Epithelial cell of esophagus (primary cell): ENCODE data around the gene GNB1.

Source experiments
- DNase-seq: peaks from one replicate; pipeline ENCODE4 v3.0.0; 2010; ENCODE audit warnings: low read depth
- H3K4me3 ChIP-seq: 2 replicates; pipeline ENCODE4 v1.5.1; 2011; ENCODE audit warnings: mild to moderate bottlenecking, low read length, control low read depth
- CTCF ChIP-seq: IDR thresholded peaks from 2 replicates; pipeline ENCODE4 v1.5.1; 2011; ENCODE audit warnings: low read depth, mild to moderate bottlenecking, low read length, control low read depth, inconsistent platforms; ENCODE audit not compliant: insufficient read depth; ENCODE audit errors: missing control alignments

GNB1 gene

DNA sequence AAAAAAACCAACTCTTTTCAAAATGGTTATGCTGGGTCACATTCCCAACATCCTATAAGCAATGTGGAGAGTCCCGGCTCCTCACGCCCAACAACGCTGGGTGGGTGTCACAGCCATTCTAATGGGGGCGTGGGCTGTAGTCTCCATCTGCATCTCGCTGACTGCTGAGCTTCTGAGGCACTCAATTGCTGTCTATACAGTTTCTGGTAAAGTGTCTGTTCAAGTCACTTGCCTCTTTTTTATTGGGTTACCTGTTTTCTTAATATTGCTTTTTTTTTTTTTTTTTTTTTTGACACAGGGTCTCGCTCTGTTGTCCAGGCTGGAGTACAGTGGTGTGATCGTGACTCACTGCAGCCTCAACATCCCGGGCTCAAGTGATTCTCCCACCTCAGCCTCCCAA is 54.8 kb downstream of the GNB1 start:
- no peak overlapping the region for H3K4me3 ChIP-seq
- no peak for TF ChIP-seq CTCF
- DNase-seq: no peak

DNA sequence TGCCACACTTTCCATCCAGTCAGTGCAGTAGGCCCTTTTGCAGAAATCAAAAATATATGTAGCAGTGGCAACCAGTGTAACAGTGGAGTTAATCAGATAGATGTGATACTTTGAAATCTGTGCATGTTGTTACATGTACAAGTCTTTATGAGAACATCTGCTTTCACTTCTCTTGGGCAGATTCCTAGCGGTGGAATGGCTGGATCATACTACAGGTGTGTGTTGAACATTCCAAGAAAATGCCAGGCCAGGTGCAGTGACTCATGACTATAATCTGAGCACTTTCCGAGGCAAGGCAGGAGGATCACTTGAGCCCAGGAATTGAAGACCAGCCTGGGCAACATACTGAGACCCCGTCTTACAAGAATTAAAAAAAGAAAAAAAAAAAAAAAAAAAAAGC is 55.3 kb downstream of the GNB1 start:
- no peak for TF ChIP-seq CTCF
- peak; percentile 95 for DNase-seq
- H3K4me3 ChIP-seq: no peak overlapping the region

DNA sequence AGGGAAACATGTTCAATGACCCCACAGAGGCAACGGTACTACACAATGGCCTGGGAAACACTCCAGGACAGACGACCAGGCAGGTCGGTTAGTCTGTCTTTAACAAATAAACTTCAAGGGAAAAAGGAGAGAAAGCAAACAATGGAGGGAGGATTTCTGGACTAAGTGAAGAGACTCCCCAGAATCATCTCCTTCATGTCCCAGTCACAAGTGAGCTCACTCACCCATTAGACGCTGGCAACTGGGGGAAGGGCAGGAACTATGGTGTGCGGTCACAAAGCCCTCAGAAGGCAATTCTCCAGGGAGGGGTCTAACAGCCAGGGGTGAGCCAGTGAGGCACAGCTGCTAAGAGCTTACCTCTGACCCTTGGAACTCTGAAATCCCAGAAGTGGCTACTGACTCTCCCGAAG is 57.0 kb downstream of the GNB1 start:
- TF ChIP-seq CTCF: no peak
- H3K4me3 ChIP-seq: no peak overlapping the region
- no peak for DNase-seq

- no peak for DNase-seq
- no peak overlapping the region for H3K4me3 ChIP-seq
- TF ChIP-seq CTCF: no peak
These were observed 57.4 kb downstream of the GNB1 start for GRCh38 chr1:1833456-1833855.

DNA sequence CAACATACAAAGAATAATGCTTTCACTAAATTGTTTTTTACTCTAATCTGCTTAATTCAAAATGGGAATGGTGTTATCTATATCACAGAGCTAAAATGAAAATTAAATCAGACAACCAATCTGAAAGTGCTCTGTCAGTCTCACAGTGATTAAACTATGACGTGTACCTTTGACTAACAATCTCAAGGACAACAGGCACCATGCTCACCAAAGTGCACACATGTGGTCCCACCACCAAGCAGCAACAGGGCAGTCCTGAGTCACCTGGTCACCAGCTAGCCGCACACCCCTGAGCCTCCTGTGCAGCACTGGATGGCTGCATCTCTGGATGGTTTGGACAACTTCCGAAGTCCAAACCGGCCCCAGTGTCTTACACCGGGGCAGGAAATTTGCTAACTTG is 58.1 kb downstream of the GNB1 start:
- H3K4me3 ChIP-seq: no peak overlapping the region
- TF ChIP-seq CTCF: no peak
- DNase-seq: peak; percentile 30

DNA sequence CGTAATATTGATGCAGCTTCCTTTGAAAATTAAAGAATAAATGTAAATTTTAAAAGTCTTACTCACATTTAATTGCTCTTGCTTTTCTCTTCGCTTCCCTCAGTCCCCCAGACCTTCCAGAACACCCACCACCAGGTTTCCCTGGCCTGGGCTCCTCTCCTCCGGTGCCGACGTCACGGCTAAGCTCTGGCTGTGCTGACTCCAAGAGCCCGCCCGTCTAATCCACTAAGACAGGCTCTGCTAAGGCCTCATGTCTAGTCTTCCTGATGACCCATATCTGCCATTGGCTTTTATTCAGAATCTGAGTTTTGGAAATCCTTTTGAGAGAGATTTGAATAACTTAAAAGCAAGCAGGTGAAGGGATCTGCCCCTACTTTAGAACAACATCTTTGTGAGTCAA is 58.7 kb downstream of the GNB1 start:
- no peak for TF ChIP-seq CTCF
- DNase-seq: no peak
- H3K4me3 ChIP-seq: no peak overlapping the region

DNA sequence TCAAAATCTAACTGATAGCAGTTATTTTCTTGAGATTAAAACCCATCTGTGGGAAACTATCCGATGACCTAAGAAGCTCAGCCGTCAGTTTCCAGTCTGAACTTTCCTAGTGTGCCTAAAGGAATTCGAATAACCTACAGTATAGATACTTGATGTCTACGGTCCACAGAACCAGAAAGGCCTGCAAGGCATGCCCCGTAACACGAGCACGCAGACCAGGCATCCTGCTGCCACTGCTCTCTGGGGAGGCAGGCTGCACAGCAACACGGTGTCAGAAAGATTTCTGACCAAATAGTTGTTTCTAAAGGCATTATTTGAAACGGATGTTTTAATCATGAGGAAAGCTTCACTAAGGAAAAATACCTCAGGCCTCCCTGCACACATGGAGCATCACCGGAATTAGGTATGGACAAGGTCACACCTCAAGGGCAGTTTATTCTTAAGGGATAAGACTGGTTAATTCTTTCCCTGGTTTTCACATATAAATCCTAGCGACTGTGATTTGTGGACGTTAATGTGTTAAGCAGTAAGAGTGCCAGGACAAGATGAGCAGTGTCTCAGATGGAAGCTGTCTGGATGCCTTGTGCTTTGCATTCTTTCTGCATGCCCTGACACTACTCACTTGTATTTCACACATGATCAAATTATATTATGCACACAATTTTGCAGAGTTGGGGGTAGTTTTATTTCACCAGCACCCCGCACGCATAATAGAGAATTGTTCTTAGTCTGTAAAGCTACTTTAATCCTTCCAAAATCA is 63.6 kb downstream of the GNB1 start:
- H3K4me3 ChIP-seq: no peak overlapping the region
- no peak for TF ChIP-seq CTCF
- DNase-seq: peak; percentile 27
